K562 (cell line): Measurements from ENCODE around the gene TAGLN3. TPM values are rescaled to one million over a fixed set of nuclear protein-coding genes. Genes with fewer than 3 reads are reported as not detected.

Source experiments
- DDX20 ChIP-seq: fragments of 450-650 bp; IDR thresholded peaks from 2 replicates; pipeline ENCODE4 v1.6.1; 2016; ENCODE audit warnings: missing genetic modification characterization, low read depth, mild to moderate bottlenecking, missing compliant biosample characterization, moderate library complexity
- GTF2E2 ChIP-seq: fragments of 200-800 bp; sonication (Bioruptor generic); IDR thresholded peaks from 2 replicates; pipeline ENCODE4 v1.6.1; 2016; ENCODE audit warnings: missing genetic modification characterization, missing compliant biosample characterization
- MTA3 ChIP-seq: fragments of 450-650 bp; formaldehyde crosslinking; IDR thresholded peaks from 2 replicates; pipeline ENCODE4 v1.6.1; 2017; ENCODE audit warnings: mild to moderate bottlenecking, borderline replicate concordance
- MXI1 ChIP-seq: IDR thresholded peaks from 2 replicates; pipeline ENCODE4 v1.6.1; 2011; ENCODE audit warnings: low read depth, mild to moderate bottlenecking, improper control_type of control experiment, low read length
- POLR3A ChIP-seq: IDR thresholded peaks from 2 replicates; pipeline ENCODE4 v1.6.1; 2011; ENCODE audit warnings: borderline replicate concordance, mild to moderate bottlenecking, moderate library complexity; ENCODE audit not compliant: insufficient read length, insufficient read depth; ENCODE audit errors: extremely low read depth
- PYGO2 ChIP-seq: fragments of 450-650 bp; IDR thresholded peaks from 2 replicates; pipeline ENCODE4 v1.6.1; 2016; ENCODE audit warnings: mild to moderate bottlenecking, missing genetic modification characterization, moderate library complexity, missing compliant biosample characterization
- REST ChIP-seq, 2 experiments: fragments of 450-650 bp; formaldehyde crosslinking in 1 of 2; IDR thresholded peaks; 2 replicates each; pipeline versions ENCODE4 v1.4.0 to v1.6.1; 2014 to 2020; ENCODE audit warnings: mild to moderate bottlenecking in 2 of 2, borderline replicate concordance in 1 of 2, low read depth in 1 of 2
- SFPQ ChIP-seq: fragments of 200-400 bp; formaldehyde crosslinking; IDR thresholded peaks from 2 replicates; pipeline ENCODE4 v1.6.1; 2017; ENCODE audit warnings: mild to moderate bottlenecking, low read depth, low read length, moderate library complexity
- SIN3B ChIP-seq: fragments of 450-650 bp; IDR thresholded peaks from 2 replicates; pipeline ENCODE4 v1.6.1; 2017; ENCODE audit warnings: low read depth, mild to moderate bottlenecking, moderate library complexity
- TCF3 ChIP-seq: sonication (generic); formaldehyde crosslinking; IDR thresholded peaks from 2 replicates; pipeline ENCODE4 v1.4.0; 2020; ENCODE audit warnings: mild to moderate bottlenecking, missing genetic modification reagents
- ZBTB9 ChIP-seq: fragments of 450-650 bp; formaldehyde crosslinking; IDR thresholded peaks from 2 replicates; pipeline ENCODE4 v1.4.0; 2020; ENCODE audit warnings: mild to moderate bottlenecking, moderate library complexity
- polyA plus RNA-seq, 8 experiments: library from polyadenylated mRNA; depleted of rRNA in 4 of 8; stranded (reverse) in 5 of 8; unstranded in 3 of 8; fragments of >200 nt; fragmentation: Nextera tagmentation in 2 of 8; fragmentation: Illumina TruSeq in 1 of 8; extraction: Ambion mirVana in 2 of 8; extraction: Trizol in 1 of 8; gene quantifications; 2 replicates each; pipeline versions ENCODE4 v1.2.1 to v1.2.3, GENCODE V29; 2011 to 2014; ENCODE audit warnings: inconsistent platforms in 1 of 8, missing spikeins in 1 of 8
- total RNA-seq, 7 experiments: library from RNA; depleted of rRNA in 6 of 7; stranded (reverse); fragments of >200 nt in 6 of 7; fragmentation: Illumina TruSeq in 2 of 7; extraction: Trizol in 2 of 7; gene quantifications; 2 replicates each; pipeline versions ENCODE4 v1.2.1 to v1.2.3, GENCODE V29; 2011 to 2021; ENCODE audit warnings: low replicate concordance in 1 of 7
- TF ChIP-seq, protein P1 (sequence below), 2 experiments: IDR thresholded peaks; 2 replicates each; pipeline ENCODE4 v1.6.1; 2011; ENCODE audit warnings: borderline replicate concordance in 1 of 2, control low read depth in 1 of 2, low read depth in 1 of 2, low read length in 1 of 2, mild to moderate bottlenecking in 1 of 2, mixed read lengths in 1 of 2, moderate library complexity in 1 of 2; ENCODE audit not compliant: insufficient read depth in 1 of 2, insufficient read length in 1 of 2, poor library complexity in 1 of 2, severe bottlenecking in 1 of 2; ENCODE audit errors: extremely low read depth in 1 of 2

The TAGLN3 gene
- total and polyA plus RNA-seq, 9 of the 15 experiments (the other 6 are each of a cell fraction or from before 2014, with no cell fraction given) = 0.06 TPM; not detected in 7

GRCh38 chr3:111978583-111979433 is 19.9 kb upstream of the TAGLN3 start, which contains the start of gene ABHD10 (continued):
- TF ChIP-seq, protein P1, sequence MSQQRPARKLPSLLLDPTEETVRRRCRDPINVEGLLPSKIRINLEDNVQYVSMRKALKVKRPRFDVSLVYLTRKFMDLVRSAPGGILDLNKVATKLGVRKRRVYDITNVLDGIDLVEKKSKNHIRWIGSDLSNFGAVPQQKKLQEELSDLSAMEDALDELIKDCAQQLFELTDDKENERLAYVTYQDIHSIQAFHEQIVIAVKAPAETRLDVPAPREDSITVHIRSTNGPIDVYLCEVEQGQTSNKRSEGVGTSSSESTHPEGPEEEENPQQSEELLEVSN (IDR thresholded peaks at IDR 0.05; ENCODE audit: borderline replicate concordance in 1 of 2, extremely low read depth in 1 of 2, insufficient read depth in 1 of 2, insufficient read length in 1 of 2, low read depth in 1 of 2, low read length in 1 of 2, poor library complexity in 1 of 2, severe bottlenecking in 1 of 2) = peak; percentile 64 to 65
- TF ChIP-seq GTF2E2 (tag) (no peak), MXI1 (no peak), MTA3 (peak; percentile 39; the same call in 1 of the 2 replicates), SFPQ (no peak), TCF3 (CRISPR knock-in tag) (no peak), POLR3A (no peak), SIN3B (no peak; the same call in 1 of the 2 replicates), REST (IDR thresholded peaks at IDR 0.05; ENCODE audit: borderline replicate concordance) (no peak), REST (CRISPR knock-in tag; IDR thresholded peaks at IDR 0.05; ENCODE audit: low read depth) (no peak), DDX20 (tag) (no peak), ZBTB9 (CRISPR knock-in tag) (no peak), PYGO2 (tag) (no peak)
